Measurements from ENCODE around the gene POMC.
"Not testable (repeated sequence)": the region's sequence is repeated elsewhere in the genome, so short reads cannot be mapped to it uniquely, and the experiment has no call there.

The POMC gene

GRCh38 chr2:25168256-25169072 is at the start of gene POMC:
POMC (minus strand) TSS chr2:25168580; CDS start chr2:25164772, 3,808 bp downstream.
- DNase-seq (ENCODE audit: low read depth) = no peak

GRCh38 chr2:25218100-25218499 is 49.7 kb upstream of the POMC start:
- no peak for DNase-seq (ENCODE audit: low read depth)

GRCh38 chr2:25215948-25216679 is 47.7 kb upstream of the POMC start:
- peak; percentile 69 for DNase-seq (ENCODE audit: low read depth)

GRCh38 chr2:25215232-25215631 is 46.9 kb upstream of the POMC start:
- DNase-seq (ENCODE audit: low read depth) = no peak

- DNase-seq (ENCODE audit: low read depth) = no peak
Measured at GRCh38 chr2:25213229-25213628, 44.8 kb upstream of the POMC start.

GRCh38 chr2:25210923-25211322 is 42.5 kb upstream of the POMC start:
- not testable (repeated sequence) for DNase-seq (ENCODE audit: low read depth)

- DNase-seq (ENCODE audit: low read depth) = no peak
Measured at GRCh38 chr2:25207078-25207545, 38.7 kb upstream of the POMC start.

- no peak for DNase-seq (ENCODE audit: low read depth)
Measured at GRCh38 chr2:25204190-25204838, 35.9 kb upstream of the POMC start.

GRCh38 chr2:25202275-25202674 is 33.9 kb upstream of the POMC start:
- DNase-seq (ENCODE audit: low read depth) = no peak

GRCh38 chr2:25201794-25202193 is 33.4 kb upstream of the POMC start:
- no peak for DNase-seq (ENCODE audit: low read depth)

GRCh38 chr2:25201265-25201664 is 32.9 kb upstream of the POMC start:
- DNase-seq (ENCODE audit: low read depth) = no peak

GRCh38 chr2:25198576-25198975 is 30.2 kb upstream of the POMC start:
- DNase-seq (ENCODE audit: low read depth) = no peak

- DNase-seq (ENCODE audit: low read depth) = no peak
Measured at GRCh38 chr2:25198209-25198525, 29.8 kb upstream of the POMC start.

- no peak for DNase-seq (ENCODE audit: low read depth)
Measured at GRCh38 chr2:25197336-25198208, 29.2 kb upstream of the POMC start.

- DNase-seq (ENCODE audit: low read depth) = no peak
Measured at GRCh38 chr2:25194576-25195122, 26.3 kb upstream of the POMC start.

GRCh38 chr2:25190536-25190935 is 22.2 kb upstream of the POMC start:
- DNase-seq (ENCODE audit: low read depth) = no peak

- no peak for DNase-seq (ENCODE audit: low read depth)
Measured at GRCh38 chr2:25188405-25188804, 20.0 kb upstream of the POMC start.

- DNase-seq (ENCODE audit: low read depth) = no peak
Measured at GRCh38 chr2:25187729-25188350, 19.5 kb upstream of the POMC start.

GRCh38 chr2:25184254-25184653 is 15.9 kb upstream of the POMC start:
- DNase-seq (ENCODE audit: low read depth) = no peak

GRCh38 chr2:25178976-25179375 is 10.6 kb upstream of the POMC start:
- DNase-seq (ENCODE audit: low read depth) = no peak

GRCh38 chr2:25177211-25177611 is 8.8 kb upstream of the POMC start:
- DNase-seq (ENCODE audit: low read depth) = no peak
